HEK293 (cell line): ENCODE measurements around the gene FZD1.

ENCODE experiments used
- CTCF ChIA-PET: fragments of 350-600 bp; formaldehyde crosslinking; extraction: SDS; loops from one replicate; lab custom pipeline; 2021; ENCODE audit warnings: antibody characterized with exemption; lab: Yijun Ruan, JAX
- POLR2A ChIA-PET: fragments of 300-600 bp; formaldehyde crosslinking; extraction: SDS; loops from one replicate; lab custom pipeline; 2020; ENCODE audit warnings: antibody characterized with exemption, inconsistent platforms; lab: Yijun Ruan, JAX
- H3K27ac ChIP-seq: fragments of 200-500 bp; sonication (Bioruptor generic); 2 replicates; pipeline ENCODE4 v1.5.1; 2014; ENCODE audit warnings: low read depth, low read length, control low read depth, inconsistent platforms; ENCODE audit errors: extremely low read depth
- H3K36me3 ChIP-seq, 2 experiments: fragments of 200-500 bp in 1 of 2; sonication (Bioruptor generic) in 1 of 2; 1 replicate in 1 of 2; 2 replicates in 1 of 2; pipeline ENCODE4 v1.5.1; 2014 to 2017; ENCODE audit warnings: inconsistent platforms in 2 of 2, low read length in 2 of 2; ENCODE audit not compliant: control insufficient read depth in 2 of 2, insufficient read depth in 1 of 2
- H3K4me1 ChIP-seq: fragments of 200-500 bp; sonication (Bioruptor generic); 2 replicates; pipeline ENCODE4 v1.5.1; 2014; ENCODE audit warnings: mild to moderate bottlenecking, low read length, inconsistent platforms; ENCODE audit not compliant: control insufficient read depth, insufficient read depth
- H3K4me3 ChIP-seq: 2 replicates; pipeline ENCODE4 v1.5.1; 2011; ENCODE audit warnings: low read depth, mild to moderate bottlenecking, control low read depth, low read length, moderate library complexity
- H3K9me3 ChIP-seq: fragments of 200-500 bp; sonication (Bioruptor generic); 2 replicates; pipeline ENCODE4 v1.5.1; 2014; ENCODE audit warnings: low read depth, low read length, inconsistent platforms; ENCODE audit not compliant: control insufficient read depth, insufficient read depth
- EGR2 ChIP-seq: fragments of 450-650 bp; formaldehyde crosslinking; IDR thresholded peaks from 2 replicates; pipeline ENCODE4 v1.5.1; 2016; ENCODE audit warnings: low read depth, missing biosample characterization, missing genetic modification characterization
- KLF1 ChIP-seq: fragments of 450-650 bp; formaldehyde crosslinking; IDR thresholded peaks from 2 replicates; pipeline ENCODE4 v1.5.1; 2016; ENCODE audit warnings: missing biosample characterization, missing genetic modification characterization
- KLF8 ChIP-seq: fragments of 450-650 bp; formaldehyde crosslinking; IDR thresholded peaks from 2 replicates; pipeline ENCODE4 v1.5.1; 2016; ENCODE audit warnings: missing biosample characterization, missing genetic modification characterization
- REPIN1 ChIP-seq: fragments of 450-650 bp; formaldehyde crosslinking; IDR thresholded peaks from 2 replicates; pipeline ENCODE4 v1.5.1; 2017; ENCODE audit warnings: missing biosample characterization, missing genetic modification characterization, low read depth
- ZBTB21 ChIP-seq: fragments of 450-650 bp; formaldehyde crosslinking; IDR thresholded peaks from 2 replicates; pipeline ENCODE4 v1.5.1; 2017; ENCODE audit warnings: missing biosample characterization, missing genetic modification characterization
- ZEB2 ChIP-seq: fragments of 450-650 bp; formaldehyde crosslinking; IDR thresholded peaks from 2 replicates; pipeline ENCODE4 v1.5.1; 2016; ENCODE audit warnings: missing biosample characterization, missing genetic modification characterization
- ZFP41 ChIP-seq: fragments of 450-650 bp; formaldehyde crosslinking; IDR thresholded peaks from 2 replicates; pipeline ENCODE4 v1.5.1; 2016; ENCODE audit warnings: missing biosample characterization, missing genetic modification characterization, borderline replicate concordance
- ZFP69B ChIP-seq: fragments of 450-650 bp; formaldehyde crosslinking; IDR thresholded peaks from 2 replicates; pipeline ENCODE4 v1.5.1; 2016; ENCODE audit warnings: missing biosample characterization, missing genetic modification characterization
- ZNF112 ChIP-seq: fragments of 450-650 bp; formaldehyde crosslinking; IDR thresholded peaks from 2 replicates; pipeline ENCODE4 v1.5.0; 2017; ENCODE audit warnings: missing biosample characterization, missing genetic modification characterization
- ZNF16 ChIP-seq: fragments of 450-650 bp; formaldehyde crosslinking; IDR thresholded peaks from 2 replicates; pipeline ENCODE4 v1.5.1; 2016; ENCODE audit warnings: low read depth, missing biosample characterization, missing genetic modification characterization
- ZNF211 ChIP-seq: fragments of 450-650 bp; formaldehyde crosslinking; IDR thresholded peaks from 2 replicates; pipeline ENCODE4 v1.5.1; 2016; ENCODE audit warnings: low read depth, missing biosample characterization, missing genetic modification characterization
- ZNF274 ChIP-seq, 2 experiments: fragments of 200-500 bp in 1 of 2; fragments of 450-650 bp in 1 of 2; sonication (Bioruptor generic) in 1 of 2; formaldehyde crosslinking in 1 of 2; IDR thresholded peaks; 2 replicates each; pipeline versions ENCODE4 v1.5.1 to v1.6.1; 2014 to 2016; ENCODE audit warnings: borderline replicate concordance in 1 of 2, inconsistent platforms in 1 of 2, low read length in 1 of 2, missing biosample characterization in 1 of 2, missing genetic modification characterization in 1 of 2
- ZNF324 ChIP-seq: fragments of 450-650 bp; formaldehyde crosslinking; IDR thresholded peaks from 2 replicates; pipeline ENCODE4 v1.5.1; 2016; ENCODE audit warnings: missing biosample characterization, missing genetic modification characterization
- ZNF391 ChIP-seq: fragments of 450-650 bp; formaldehyde crosslinking; IDR thresholded peaks from 2 replicates; pipeline ENCODE4 v1.5.1; 2016; ENCODE audit warnings: low read depth, missing biosample characterization, missing genetic modification characterization, borderline replicate concordance
- ZNF416 ChIP-seq: fragments of 450-650 bp; formaldehyde crosslinking; IDR thresholded peaks from 2 replicates; pipeline ENCODE4 v1.5.1; 2016; ENCODE audit warnings: missing biosample characterization, missing genetic modification characterization
- ZNF473 ChIP-seq: fragments of 450-650 bp; formaldehyde crosslinking; IDR thresholded peaks from 2 replicates; pipeline ENCODE4 v1.5.1; 2017; ENCODE audit warnings: missing biosample characterization, missing genetic modification characterization
- ZNF549 ChIP-seq: fragments of 450-650 bp; IDR thresholded peaks from 2 replicates; pipeline ENCODE4 v1.5.1; 2018; ENCODE audit warnings: missing biosample characterization, missing genetic modification characterization, mild to moderate bottlenecking, inconsistent platforms, moderate library complexity
- ZNF560 ChIP-seq: fragments of 450-650 bp; formaldehyde crosslinking; IDR thresholded peaks from 2 replicates; pipeline ENCODE4 v1.5.1; 2017; ENCODE audit warnings: missing biosample characterization, missing genetic modification characterization, borderline replicate concordance
- ZNF571 ChIP-seq: fragments of 450-650 bp; formaldehyde crosslinking; IDR thresholded peaks from 2 replicates; pipeline ENCODE4 v1.5.0; 2017; ENCODE audit warnings: missing biosample characterization, missing genetic modification characterization
- ZNF621 ChIP-seq: fragments of 450-650 bp; formaldehyde crosslinking; IDR thresholded peaks from 2 replicates; pipeline ENCODE4 v1.5.1; 2017; ENCODE audit warnings: missing biosample characterization, missing genetic modification characterization
- ZNF623 ChIP-seq: fragments of 450-650 bp; formaldehyde crosslinking; IDR thresholded peaks from 2 replicates; pipeline ENCODE4 v1.5.1; 2016; ENCODE audit warnings: missing biosample characterization, missing genetic modification characterization
- ZNF626 ChIP-seq: fragments of 450-650 bp; sonication (Bioruptor Pico); formaldehyde crosslinking; IDR thresholded peaks from 2 replicates; pipeline ENCODE4 v1.5.1; 2018; ENCODE audit warnings: missing biosample characterization, missing genetic modification characterization, inconsistent platforms
- ZNF664 ChIP-seq: fragments of 450-650 bp; formaldehyde crosslinking; IDR thresholded peaks from 2 replicates; pipeline ENCODE4 v1.5.1; 2016; ENCODE audit warnings: missing biosample characterization, missing genetic modification characterization
- ZNF747 ChIP-seq: fragments of 450-650 bp; formaldehyde crosslinking; IDR thresholded peaks from 2 replicates; pipeline ENCODE4 v1.5.1; 2016; ENCODE audit warnings: missing biosample characterization, missing genetic modification characterization
- ZNF776 ChIP-seq: fragments of 450-650 bp; formaldehyde crosslinking; IDR thresholded peaks from 2 replicates; pipeline ENCODE4 v1.5.0; 2017; ENCODE audit warnings: missing biosample characterization, missing genetic modification characterization, borderline replicate concordance
- TF ChIP-seq, protein P1 (sequence below): fragments of 450-650 bp; IDR thresholded peaks from 2 replicates; pipeline ENCODE4 v1.5.1; 2018; ENCODE audit warnings: missing biosample characterization, mild to moderate bottlenecking, missing genetic modification characterization
- TF ChIP-seq, protein P2 (sequence below): fragments of 450-650 bp; formaldehyde crosslinking; IDR thresholded peaks from 2 replicates; pipeline ENCODE4 v1.5.1; 2016; ENCODE audit warnings: missing biosample characterization, missing genetic modification characterization
- TF ChIP-seq, protein P3 (sequence below): fragments of 450-650 bp; formaldehyde crosslinking; IDR thresholded peaks from 2 replicates; pipeline ENCODE4 v1.5.1; 2016; ENCODE audit warnings: missing biosample characterization, missing genetic modification characterization
- TF ChIP-seq, protein P4 (sequence below): fragments of 450-650 bp; formaldehyde crosslinking; IDR thresholded peaks from 2 replicates; pipeline ENCODE4 v1.5.1; 2016; ENCODE audit warnings: missing biosample characterization, missing genetic modification characterization

FZD1 gene

DNA sequence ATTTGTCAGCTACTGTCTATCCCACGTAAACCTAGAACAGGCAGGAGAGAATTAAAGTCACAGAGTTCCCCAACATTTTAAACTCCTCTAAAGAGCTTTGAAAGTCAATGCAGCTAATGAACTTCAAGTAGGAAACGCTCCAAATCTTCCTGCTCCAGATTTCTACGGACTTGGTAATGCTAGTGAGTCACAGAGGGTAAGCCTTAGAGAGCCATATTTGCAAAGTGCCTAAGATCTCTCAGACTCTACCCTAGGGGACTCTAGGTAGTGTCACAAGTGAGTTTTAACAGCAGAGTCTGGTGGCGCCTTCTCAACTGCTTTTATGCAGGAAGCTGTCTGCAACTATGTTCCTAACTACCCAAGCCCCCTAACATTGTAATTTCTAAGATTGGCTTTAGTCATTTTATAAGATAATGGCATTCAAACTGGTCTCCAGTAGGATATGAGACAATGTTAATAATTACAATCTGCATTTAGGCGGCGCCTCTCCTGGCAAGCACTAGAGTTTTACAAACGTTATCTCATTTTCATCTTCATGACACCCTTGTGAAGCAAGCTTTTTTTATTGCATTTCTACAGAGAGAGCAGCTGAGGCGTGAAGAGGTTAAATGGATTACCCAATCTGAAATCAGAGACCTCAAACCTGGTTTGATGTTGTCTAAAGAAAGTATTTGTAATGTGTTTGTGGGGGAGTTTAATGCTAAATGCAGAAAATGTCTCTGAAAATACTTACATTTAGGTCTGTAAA is 22.0 kb upstream of the FZD1 start:
- no peaks in the 10 kb centered on the region for H3K9me3 ChIP-seq
- H3K4me3 ChIP-seq, result no peak overlapping the region
- no peaks in the 10 kb centered on the region for H3K4me1 ChIP-seq
- ChIA-PET POLR2A (no interaction called here), CTCF (interaction anchor here (1.2 kb wide), 1 partner anchor 14 kb away, joined by 3 read pairs; no protein-coding TSS in a partner anchor)
- H3K27ac ChIP-seq, result no peak overlapping the region
- H3K36me3 ChIP-seq, result no peaks in the 10 kb centered on the region
- TF ChIP-seq ZNF626 (no peak), ZNF112 (tag by site-specific recombination) (no peak), ZNF664 (no peak), ZNF549 (tag by site-specific recombination) (no peak), KLF1 (tag by site-specific recombination) (no peak), ZNF391 (tag by site-specific recombination) (no peak), ZFP69B (tag by site-specific recombination) (no peak), ZNF274 (IDR thresholded peaks at IDR 0.05; ENCODE audit: low read length) (no peak), ZNF274 (tag by site-specific recombination; IDR thresholded peaks at IDR 0.05; ENCODE audit: borderline replicate concordance) (no peak), ZNF623 (tag by site-specific recombination) (no peak), EGR2 (no peak), ZNF473 (no peak), ZNF560 (tag by site-specific recombination) (no peak), REPIN1 (tag by site-specific recombination) (no peak), ZBTB21 (no peak), ZNF747 (tag by site-specific recombination) (no peak), KLF8 (tag by site-specific recombination) (no peak), ZNF16 (tag by site-specific recombination) (no peak), ZEB2 (no peak), ZFP41 (tag by site-specific recombination) (no peak), ZNF571 (tag by site-specific recombination) (no peak), ZNF416 (tag by site-specific recombination) (no peak), ZNF621 (tag by site-specific recombination) (no peak), ZNF324 (tag by site-specific recombination) (no peak), ZNF776 (tag by site-specific recombination) (no peak), ZNF211 (tag by site-specific recombination) (no peak)
- TF ChIP-seq, protein P1, sequence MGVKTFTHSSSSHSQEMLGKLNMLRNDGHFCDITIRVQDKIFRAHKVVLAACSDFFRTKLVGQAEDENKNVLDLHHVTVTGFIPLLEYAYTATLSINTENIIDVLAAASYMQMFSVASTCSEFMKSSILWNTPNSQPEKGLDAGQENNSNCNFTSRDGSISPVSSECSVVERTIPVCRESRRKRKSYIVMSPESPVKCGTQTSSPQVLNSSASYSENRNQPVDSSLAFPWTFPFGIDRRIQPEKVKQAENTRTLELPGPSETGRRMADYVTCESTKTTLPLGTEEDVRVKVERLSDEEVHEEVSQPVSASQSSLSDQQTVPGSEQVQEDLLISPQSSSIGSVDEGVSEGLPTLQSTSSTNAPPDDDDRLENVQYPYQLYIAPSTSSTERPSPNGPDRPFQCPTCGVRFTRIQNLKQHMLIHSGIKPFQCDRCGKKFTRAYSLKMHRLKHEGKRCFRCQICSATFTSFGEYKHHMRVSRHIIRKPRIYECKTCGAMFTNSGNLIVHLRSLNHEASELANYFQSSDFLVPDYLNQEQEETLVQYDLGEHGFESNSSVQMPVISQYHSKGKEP, result peak; percentile 60; the same call in 1 of the 2 replicates
- TF ChIP-seq, protein P2, sequence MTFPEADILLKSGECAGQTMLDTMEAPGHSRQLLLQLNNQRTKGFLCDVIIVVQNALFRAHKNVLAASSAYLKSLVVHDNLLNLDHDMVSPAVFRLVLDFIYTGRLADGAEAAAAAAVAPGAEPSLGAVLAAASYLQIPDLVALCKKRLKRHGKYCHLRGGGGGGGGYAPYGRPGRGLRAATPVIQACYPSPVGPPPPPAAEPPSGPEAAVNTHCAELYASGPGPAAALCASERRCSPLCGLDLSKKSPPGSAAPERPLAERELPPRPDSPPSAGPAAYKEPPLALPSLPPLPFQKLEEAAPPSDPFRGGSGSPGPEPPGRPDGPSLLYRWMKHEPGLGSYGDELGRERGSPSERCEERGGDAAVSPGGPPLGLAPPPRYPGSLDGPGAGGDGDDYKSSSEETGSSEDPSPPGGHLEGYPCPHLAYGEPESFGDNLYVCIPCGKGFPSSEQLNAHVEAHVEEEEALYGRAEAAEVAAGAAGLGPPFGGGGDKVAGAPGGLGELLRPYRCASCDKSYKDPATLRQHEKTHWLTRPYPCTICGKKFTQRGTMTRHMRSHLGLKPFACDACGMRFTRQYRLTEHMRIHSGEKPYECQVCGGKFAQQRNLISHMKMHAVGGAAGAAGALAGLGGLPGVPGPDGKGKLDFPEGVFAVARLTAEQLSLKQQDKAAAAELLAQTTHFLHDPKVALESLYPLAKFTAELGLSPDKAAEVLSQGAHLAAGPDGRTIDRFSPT (tag by site-specific recombination), result 0 out of 2 replicates have a peak, but pooled peaks have one; percentile 55
- TF ChIP-seq, protein P3, sequence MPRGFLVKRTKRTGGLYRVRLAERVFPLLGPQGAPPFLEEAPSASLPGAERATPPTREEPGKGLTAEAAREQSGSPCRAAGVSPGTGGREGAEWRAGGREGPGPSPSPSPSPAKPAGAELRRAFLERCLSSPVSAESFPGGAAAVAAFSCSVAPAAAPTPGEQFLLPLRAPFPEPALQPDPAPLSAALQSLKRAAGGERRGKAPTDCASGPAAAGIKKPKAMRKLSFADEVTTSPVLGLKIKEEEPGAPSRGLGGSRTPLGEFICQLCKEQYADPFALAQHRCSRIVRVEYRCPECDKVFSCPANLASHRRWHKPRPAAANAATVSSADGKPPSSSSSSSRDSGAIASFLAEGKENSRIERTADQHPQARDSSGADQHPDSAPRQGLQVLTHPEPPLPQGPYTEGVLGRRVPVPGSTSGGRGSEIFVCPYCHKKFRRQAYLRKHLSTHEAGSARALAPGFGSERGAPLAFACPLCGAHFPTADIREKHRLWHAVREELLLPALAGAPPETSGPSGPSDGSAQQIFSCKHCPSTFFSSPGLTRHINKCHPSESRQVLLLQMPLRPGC (tag by site-specific recombination), result no peak
- TF ChIP-seq, protein P4, sequence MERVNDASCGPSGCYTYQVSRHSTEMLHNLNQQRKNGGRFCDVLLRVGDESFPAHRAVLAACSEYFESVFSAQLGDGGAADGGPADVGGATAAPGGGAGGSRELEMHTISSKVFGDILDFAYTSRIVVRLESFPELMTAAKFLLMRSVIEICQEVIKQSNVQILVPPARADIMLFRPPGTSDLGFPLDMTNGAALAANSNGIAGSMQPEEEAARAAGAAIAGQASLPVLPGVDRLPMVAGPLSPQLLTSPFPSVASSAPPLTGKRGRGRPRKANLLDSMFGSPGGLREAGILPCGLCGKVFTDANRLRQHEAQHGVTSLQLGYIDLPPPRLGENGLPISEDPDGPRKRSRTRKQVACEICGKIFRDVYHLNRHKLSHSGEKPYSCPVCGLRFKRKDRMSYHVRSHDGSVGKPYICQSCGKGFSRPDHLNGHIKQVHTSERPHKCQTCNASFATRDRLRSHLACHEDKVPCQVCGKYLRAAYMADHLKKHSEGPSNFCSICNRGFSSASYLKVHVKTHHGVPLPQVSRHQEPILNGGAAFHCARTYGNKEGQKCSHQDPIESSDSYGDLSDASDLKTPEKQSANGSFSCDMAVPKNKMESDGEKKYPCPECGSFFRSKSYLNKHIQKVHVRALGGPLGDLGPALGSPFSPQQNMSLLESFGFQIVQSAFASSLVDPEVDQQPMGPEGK (tag by site-specific recombination), result no peak
